Measurements from ENCODE around the gene SLC35D2.
"Not testable (repeated sequence)": the region's sequence is repeated elsewhere in the genome, so short reads cannot be mapped to it uniquely, and the experiment has no call there.

The SLC35D2 gene

GRCh38 chr9:96378187-96378586, 5.3 kb downstream of the SLC35D2 start:
- no peak for TF ChIP-seq CTCF (IDR thresholded peaks at IDR 0.05; ENCODE audit: insufficient read depth, low read depth, low read length, missing control alignments)
- no peak for DNase-seq (ENCODE audit: low read depth)
- no peak overlapping the region for H3K4me3 ChIP-seq (ENCODE audit: low read length)

GRCh38 chr9:96376891-96377874, 6.3 kb downstream of the SLC35D2 start:
- no peak for DNase-seq (ENCODE audit: low read depth)
- H3K4me3 ChIP-seq (ENCODE audit: low read length), result no peak overlapping the region
- TF ChIP-seq CTCF (IDR thresholded peaks at IDR 0.05; ENCODE audit: insufficient read depth, low read depth, low read length, missing control alignments), result no peak

- not testable (repeated sequence) for H3K4me3 ChIP-seq (ENCODE audit: low read length); DNase-seq (ENCODE audit: low read depth)
Measured at GRCh38 chr9:96375507-96375906, 8.0 kb downstream of the SLC35D2 start.

- DNase-seq (ENCODE audit: low read depth), result no peak
- TF ChIP-seq CTCF (IDR thresholded peaks at IDR 0.05; ENCODE audit: insufficient read depth, low read depth, low read length, missing control alignments), result no peak
- no peak overlapping the region for H3K4me3 ChIP-seq (ENCODE audit: low read length)
Measured at GRCh38 chr9:96367943-96368342, 15.6 kb downstream of the SLC35D2 start.

GRCh38 chr9:96363175-96363967, 20.1 kb downstream of the SLC35D2 start:
- no peak for DNase-seq (ENCODE audit: low read depth)
- TF ChIP-seq CTCF (IDR thresholded peaks at IDR 0.05; ENCODE audit: insufficient read depth, low read depth, low read length, missing control alignments), result no peak
- no peak overlapping the region for H3K4me3 ChIP-seq (ENCODE audit: low read length)

- DNase-seq (ENCODE audit: low read depth); H3K4me3 ChIP-seq (ENCODE audit: low read length): not testable (repeated sequence)
Measured at GRCh38 chr9:96362119-96362518, 21.4 kb downstream of the SLC35D2 start.

GRCh38 chr9:96361668-96362067, 21.8 kb downstream of the SLC35D2 start:
- H3K4me3 ChIP-seq (ENCODE audit: low read length), result no peak overlapping the region
- no peak for DNase-seq (ENCODE audit: low read depth)
- TF ChIP-seq CTCF (IDR thresholded peaks at IDR 0.05; ENCODE audit: insufficient read depth, low read depth, low read length, missing control alignments), result no peak
